Gastrocnemius medialis (tissue), 4 donors: Measurements from ENCODE around the gene MBTPS1. TPM values are rescaled to one million over a fixed set of nuclear protein-coding genes. Genes with fewer than 3 reads are reported as not detected.

Experiments used
- ATAC-seq, 2 donors: fragments of 150-250 bp; one replicate each; pipeline ENCODE4 v1.9.1; 2016
- DNase-seq, 2 donors: peaks; one replicate each; pipeline ENCODE4 v3.0.0-alpha.2; 2019
- H3K27ac ChIP-seq, 4 donors: fragments of 200-600 bp; sonication (generic); 1 replicate in 1 of 4; 2 replicates in 3 of 4; pipeline ENCODE4 v1.5.1; 2016 to 2018; ENCODE audit warnings: mild to moderate bottlenecking in 2 of 4, moderate library complexity in 1 of 4
- H3K27me3 ChIP-seq, 3 donors: fragments of 200-600 bp; sonication (generic) in 2 of 3; 1 replicate in 1 of 3; 2 replicates in 2 of 3; pipeline versions ENCODE4 v1.5.1 to v1.6.0; 2016 to 2019; ENCODE audit warnings: mild to moderate bottlenecking in 1 of 3, moderate library complexity in 1 of 3
- H3K36me3 ChIP-seq, 2 donors: fragments of 200-600 bp; sonication (generic) in 1 of 2; one replicate each; pipeline ENCODE4 v1.5.1; 2017 to 2018
- H3K4me1 ChIP-seq, 2 donors: fragments of 200-600 bp; sonication (generic) in 1 of 2; one replicate each; pipeline ENCODE4 v1.5.1; 2016 to 2017; ENCODE audit warnings: mild to moderate bottlenecking in 2 of 2
- H3K4me3 ChIP-seq, 4 donors: fragments of 200-600 bp; sonication (generic) in 3 of 4; 1 replicate in 1 of 4; 2 replicates in 3 of 4; pipeline ENCODE4 v1.5.1; 2016 to 2019; ENCODE audit warnings: mild to moderate bottlenecking in 2 of 4
- H3K9me3 ChIP-seq, 3 donors: fragments of 200-600 bp; sonication (generic) in 2 of 3; 1 replicate in 1 of 3; 2 replicates in 2 of 3; pipeline ENCODE4 v1.5.1; 2016 to 2019
- POLR2A ChIP-seq, 2 donors: fragments of 450-650 bp; IDR thresholded peaks; one replicate each; pipeline ENCODE4 v1.6.1; 2017; ENCODE audit warnings: antibody characterized with exemption in 2 of 2, mild to moderate bottlenecking in 2 of 2, moderate library complexity in 2 of 2
- in situ Hi-C, 4 donors: fragments of 200-750 bp; cut with MboI; loops; one replicate each; pipeline versions ENCODE4 v1.15.0 to v1.8.0; 2017; ENCODE audit warnings: low sequenced_read_pairs in 4 of 4
- intact Hi-C: fragments of 100-400 bp; cut with DNase I; formaldehyde crosslinking; loops from one replicate; pipeline ENCODE4 v1.15.1; 2023; ENCODE audit warnings: low total_unique reads
- total RNA-seq, 4 donors: library from RNA; depleted of rRNA; stranded (reverse); fragments of >200 nt; gene quantifications; one replicate each; pipeline versions ENCODE4 v1.1.0 to v1.2.3, GENCODE V29; 2016
- TF ChIP-seq, protein P1 (sequence below), 5 experiments: fragments of 450-650 bp in 3 of 5; fragments of 200-600 bp in 2 of 5; sonication (generic) in 2 of 5; IDR thresholded peaks in 4 of 5; conservative IDR thresholded peaks in 1 of 5; 1 replicate in 4 of 5; 2 replicates in 1 of 5; pipeline ENCODE4 v1.5.1; 2016 to 2019; ENCODE audit warnings: antibody characterized with exemption in 5 of 5, mild to moderate bottlenecking in 3 of 5, moderate library complexity in 3 of 5

The MBTPS1 gene
- total RNA-seq, 4 donors from 2014 or later, result 28.8 to 44.3 (median 38.5) TPM

DNA sequence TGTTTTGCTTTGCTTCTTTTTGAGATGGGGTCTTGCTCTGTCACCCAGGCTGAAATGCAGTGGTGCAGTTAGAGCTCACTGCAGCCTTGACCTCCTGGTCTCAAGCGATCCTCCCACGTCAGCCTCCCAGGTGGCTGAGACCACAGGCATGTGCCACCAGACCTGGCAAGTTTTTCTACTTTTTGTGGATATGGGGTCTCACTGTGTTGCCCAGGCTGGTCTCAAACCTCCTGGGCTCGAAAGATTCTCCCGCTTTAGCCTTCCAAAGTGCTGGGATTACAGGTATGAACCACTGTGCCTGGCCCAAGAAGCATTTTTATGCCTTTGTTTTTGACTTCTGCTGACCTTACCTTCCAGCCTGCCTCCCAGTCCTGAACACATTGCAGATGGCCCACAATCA lies 38.5 kb upstream of the MBTPS1 start:
- H3K4me1 ChIP-seq, result no peaks in the 10 kb centered on the region
- no peak for TF ChIP-seq POLR2A (IDR thresholded peaks at IDR 0.05)
- TF ChIP-seq, protein P1, sequence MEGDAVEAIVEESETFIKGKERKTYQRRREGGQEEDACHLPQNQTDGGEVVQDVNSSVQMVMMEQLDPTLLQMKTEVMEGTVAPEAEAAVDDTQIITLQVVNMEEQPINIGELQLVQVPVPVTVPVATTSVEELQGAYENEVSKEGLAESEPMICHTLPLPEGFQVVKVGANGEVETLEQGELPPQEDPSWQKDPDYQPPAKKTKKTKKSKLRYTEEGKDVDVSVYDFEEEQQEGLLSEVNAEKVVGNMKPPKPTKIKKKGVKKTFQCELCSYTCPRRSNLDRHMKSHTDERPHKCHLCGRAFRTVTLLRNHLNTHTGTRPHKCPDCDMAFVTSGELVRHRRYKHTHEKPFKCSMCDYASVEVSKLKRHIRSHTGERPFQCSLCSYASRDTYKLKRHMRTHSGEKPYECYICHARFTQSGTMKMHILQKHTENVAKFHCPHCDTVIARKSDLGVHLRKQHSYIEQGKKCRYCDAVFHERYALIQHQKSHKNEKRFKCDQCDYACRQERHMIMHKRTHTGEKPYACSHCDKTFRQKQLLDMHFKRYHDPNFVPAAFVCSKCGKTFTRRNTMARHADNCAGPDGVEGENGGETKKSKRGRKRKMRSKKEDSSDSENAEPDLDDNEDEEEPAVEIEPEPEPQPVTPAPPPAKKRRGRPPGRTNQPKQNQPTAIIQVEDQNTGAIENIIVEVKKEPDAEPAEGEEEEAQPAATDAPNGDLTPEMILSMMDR (IDR thresholded peaks at IDR 0.05 in 4 of 5, conservative IDR thresholded peaks at IDR 0.05 in 1 of 5), result no peak
- peaks cover 0 to 11% (median 0%) of the 10 kb centered on the region in 3 donors for H3K27me3 ChIP-seq
- H3K9me3 ChIP-seq, result no peaks in the 10 kb centered on the region
- no peaks in the 10 kb centered on the region for H3K36me3 ChIP-seq
- no peak overlapping the region for H3K4me3 ChIP-seq
- H3K27ac ChIP-seq, result no peak overlapping the region
- ATAC-seq (no peak), DNase-seq (no peak)
- intact Hi-C loops (no loop called here), in situ Hi-C loops (loop anchor here in 1 of 4 donors (25.0 kb wide), 1 partner anchor 193 kb away; the partner anchor contains the start of genes NECAB2 and OSGIN1)

DNA sequence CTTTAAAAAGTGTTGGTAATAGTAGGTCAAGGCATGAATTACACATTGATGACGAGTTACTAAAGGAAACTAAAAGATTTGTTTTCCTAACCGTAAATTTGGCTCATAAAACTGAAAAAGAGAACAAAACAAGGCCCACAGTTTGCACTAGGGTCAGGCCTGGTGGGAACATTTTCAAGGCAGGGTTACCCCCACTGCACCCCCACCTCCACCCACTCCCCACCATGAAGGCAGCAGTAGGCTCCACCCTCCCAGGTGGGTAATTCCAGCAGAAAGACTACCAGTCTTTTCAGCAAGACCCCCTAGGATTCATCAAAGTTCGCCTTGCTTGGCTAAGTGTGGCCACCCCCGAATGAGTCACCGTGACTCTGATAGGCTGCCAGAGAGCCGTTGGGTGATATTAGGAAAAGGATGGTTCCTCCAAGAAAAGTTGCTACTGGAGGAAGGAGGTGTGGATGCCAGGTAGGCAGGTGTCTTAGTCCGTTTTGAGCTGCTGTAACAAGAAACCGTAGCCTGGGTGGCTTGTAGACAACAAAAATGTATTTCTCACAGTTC lies 37.0 kb upstream of the MBTPS1 start:
- in situ Hi-C loops, result loop anchor here in 1 of 4 donors (25.0 kb wide), 1 partner anchor 191 kb away; the partner anchor contains the start of genes NECAB2 and OSGIN1
- H3K27ac ChIP-seq, result no peak overlapping the region
- no peaks in the 10 kb centered on the region for H3K36me3 ChIP-seq
- ATAC-seq (no peak), DNase-seq (no peak)
- TF ChIP-seq, protein P1 (IDR thresholded peaks at IDR 0.05 in 4 of 5, conservative IDR thresholded peaks at IDR 0.05 in 1 of 5), result no peak
- no peak for TF ChIP-seq POLR2A (IDR thresholded peaks at IDR 0.05)
- H3K9me3 ChIP-seq, result no peaks in the 10 kb centered on the region
- H3K4me3 ChIP-seq, result no peak overlapping the region
- H3K4me1 ChIP-seq, result no peaks in the 10 kb centered on the region
- intact Hi-C loops, result no loop called here
- H3K27me3 ChIP-seq, result peaks cover 0 to 2% (median 0%) of the 10 kb centered on the region in 3 donors

DNA sequence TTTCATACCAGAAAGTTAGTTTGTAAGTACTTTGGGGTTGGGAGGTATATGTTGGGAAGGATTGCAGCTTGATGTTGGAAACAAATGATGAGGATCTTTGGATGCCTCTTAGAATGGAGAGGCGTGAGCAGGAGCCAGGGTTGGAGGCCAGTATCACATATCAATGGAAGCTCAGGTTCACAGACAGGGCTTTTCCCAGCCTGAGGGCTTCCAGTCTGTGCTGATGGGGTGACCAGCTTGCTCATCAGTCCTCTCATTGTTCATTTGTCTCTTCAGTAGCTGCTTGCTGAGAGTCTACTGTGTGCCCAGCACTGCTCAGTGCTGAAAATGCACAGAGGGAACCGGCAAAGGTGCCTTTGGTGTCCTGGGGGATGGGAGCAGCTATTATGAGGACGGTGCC lies 34.2 kb upstream of the MBTPS1 start:
- Histone ChIP-seq H3K27me3 (no peaks in the 10 kb centered on the region), H3K4me3 (no peak overlapping the region), H3K4me1 (no peaks in the 10 kb centered on the region), H3K27ac (no peak overlapping the region), H3K36me3 (no peaks in the 10 kb centered on the region), H3K9me3 (no peaks in the 10 kb centered on the region)
- intact Hi-C loops, result no loop called here
- no peak for DNase-seq
- TF ChIP-seq POLR2A (IDR thresholded peaks at IDR 0.05), result no peak
- TF ChIP-seq, protein P1 (IDR thresholded peaks at IDR 0.05 in 4 of 5, conservative IDR thresholded peaks at IDR 0.05 in 1 of 5), result no peak
- in situ Hi-C loops, result loop anchor here in 1 of 4 donors (25.0 kb wide), 1 partner anchor 189 kb away; the partner anchor contains the start of genes NECAB2 and OSGIN1
- no peak for ATAC-seq

DNA sequence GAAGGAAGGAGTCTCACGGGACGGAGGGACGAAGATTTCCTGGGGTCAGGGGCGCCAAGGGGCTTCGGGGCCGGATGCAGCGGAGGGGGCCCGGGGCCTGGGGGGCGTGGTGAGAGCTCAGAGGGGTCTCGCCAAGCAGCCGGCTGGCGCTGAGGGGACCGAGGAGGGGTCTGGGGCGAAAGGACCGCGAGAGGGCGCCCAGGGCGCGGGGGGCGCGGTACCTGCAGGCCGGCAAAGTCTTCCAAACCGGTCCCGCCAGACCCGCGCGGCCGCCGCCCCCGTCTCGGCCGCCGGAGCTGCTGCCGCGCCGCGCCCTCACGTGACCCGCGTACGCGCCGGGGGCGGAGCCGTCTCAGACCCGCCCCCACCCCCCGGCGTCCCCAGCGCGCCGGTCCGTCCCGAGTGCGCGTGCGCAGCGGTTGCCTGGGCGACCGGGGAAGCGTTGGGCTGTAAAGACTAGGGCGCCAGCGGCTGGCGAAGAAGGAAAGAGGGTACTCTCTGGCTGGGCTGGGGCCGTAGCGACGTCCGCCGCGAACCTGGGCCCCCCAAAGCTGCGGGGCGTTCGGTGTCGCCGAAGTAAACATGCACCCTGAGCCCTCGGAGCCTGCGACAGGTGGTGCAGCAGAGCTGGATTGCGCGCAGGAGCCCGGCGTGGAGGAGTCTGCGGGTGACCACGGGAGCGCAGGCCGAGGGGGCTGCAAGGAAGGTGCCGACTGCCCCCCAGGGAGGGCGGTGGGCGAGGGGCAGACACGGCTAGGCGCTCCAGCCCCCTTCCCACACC lies 28.3 kb upstream of the MBTPS1 start, which contains the start of the genes DNAAF1 and HSDL1:
TSS of gene DNAAF1 (plus strand) at position 450 of the 781 bp plus-strand sequence. CDS start at position 583, 133 bp downstream.
TSS of gene HSDL1 (minus strand) at position 319 of the 781 bp plus-strand sequence. CDS start 13,856 bp downstream, outside the sequence.
- Histone ChIP-seq H3K27me3 (no peaks in the 10 kb centered on the region), H3K36me3 (no peaks in the 10 kb centered on the region), H3K27ac (peak within 1 kb of the TSS; percentile 77 to 89 (median 85)), H3K4me1 (peaks cover 8 to 21% of the 10 kb centered on the region in 2 donors), H3K9me3 (no peaks in the 10 kb centered on the region), H3K4me3 (peak within 1 kb of the TSS; percentile 66 to 92 (median 80))
- intact Hi-C loops (loop anchor here (1.0 to 5.0 kb wide), 4 partner anchors 28 to 338 kb away; partner anchors contain the start of genes HSBP1 and TAF1C), in situ Hi-C loops (no loop called here)
- TF ChIP-seq POLR2A (IDR thresholded peaks at IDR 0.05), result peak; percentile 76 to 83
- TF ChIP-seq, protein P1 (IDR thresholded peaks at IDR 0.05 in 4 of 5, conservative IDR thresholded peaks at IDR 0.05 in 1 of 5), result peak in 1 of 5 experiments; percentile 28
- DNase-seq (peak; percentile 78 to 84), ATAC-seq (peak; percentile 89 to 95)
